ENCODE results near the gene CERS6. TPM values are rescaled to one million over a fixed set of nuclear protein-coding genes. Genes with fewer than 3 reads are reported as not detected.
"Not testable (repeated sequence)": the region's sequence is repeated elsewhere in the genome, so short reads cannot be mapped to it uniquely, and the experiment has no call there.

The CERS6 gene
- total and polyA plus RNA-seq, 10 donors: 2.5 to 22.3 (median 12.8) TPM

DNA sequence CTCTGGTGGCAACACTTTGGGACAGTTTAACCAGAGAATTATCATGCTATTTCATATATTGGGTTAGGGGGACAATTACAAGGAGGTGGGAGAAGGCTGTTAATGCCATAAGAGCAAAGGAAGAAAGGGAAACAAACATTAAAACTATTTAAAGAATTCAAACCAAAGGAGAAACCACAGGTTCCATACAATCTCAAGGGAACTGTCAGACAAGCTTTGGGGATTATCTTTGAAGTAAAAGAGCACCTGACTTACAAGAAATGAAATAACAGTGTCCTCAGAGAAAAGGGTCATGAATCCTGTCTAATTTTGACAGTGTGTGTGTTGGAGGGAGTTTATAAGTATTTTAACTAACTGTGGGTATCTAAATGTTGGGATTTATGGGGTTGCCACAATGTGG lies 44.4 kb downstream of the CERS6 start:
- no peaks in the 10 kb centered on the region for H3K4me1 ChIP-seq
- no peak overlapping the region for H3K4me3 ChIP-seq
- H3K9me3 ChIP-seq: peaks cover 0 to 13% (median 7%) of the 10 kb centered on the region in 8 donors
- intact Hi-C loops (cut with DNase I; ENCODE audit: low total_unique reads): no loop called here
- no peak overlapping the region for H3K27ac ChIP-seq
- no peak for DNase-seq
- TF ChIP-seq, protein P1, sequence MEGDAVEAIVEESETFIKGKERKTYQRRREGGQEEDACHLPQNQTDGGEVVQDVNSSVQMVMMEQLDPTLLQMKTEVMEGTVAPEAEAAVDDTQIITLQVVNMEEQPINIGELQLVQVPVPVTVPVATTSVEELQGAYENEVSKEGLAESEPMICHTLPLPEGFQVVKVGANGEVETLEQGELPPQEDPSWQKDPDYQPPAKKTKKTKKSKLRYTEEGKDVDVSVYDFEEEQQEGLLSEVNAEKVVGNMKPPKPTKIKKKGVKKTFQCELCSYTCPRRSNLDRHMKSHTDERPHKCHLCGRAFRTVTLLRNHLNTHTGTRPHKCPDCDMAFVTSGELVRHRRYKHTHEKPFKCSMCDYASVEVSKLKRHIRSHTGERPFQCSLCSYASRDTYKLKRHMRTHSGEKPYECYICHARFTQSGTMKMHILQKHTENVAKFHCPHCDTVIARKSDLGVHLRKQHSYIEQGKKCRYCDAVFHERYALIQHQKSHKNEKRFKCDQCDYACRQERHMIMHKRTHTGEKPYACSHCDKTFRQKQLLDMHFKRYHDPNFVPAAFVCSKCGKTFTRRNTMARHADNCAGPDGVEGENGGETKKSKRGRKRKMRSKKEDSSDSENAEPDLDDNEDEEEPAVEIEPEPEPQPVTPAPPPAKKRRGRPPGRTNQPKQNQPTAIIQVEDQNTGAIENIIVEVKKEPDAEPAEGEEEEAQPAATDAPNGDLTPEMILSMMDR (IDR thresholded peaks at IDR 0.05 in 8 of 11, conservative IDR thresholded peaks at IDR 0.05 in 3 of 11): no peak
- TF ChIP-seq POLR2AphosphoS5 (IDR thresholded peaks at IDR 0.05): no peak
- TF ChIP-seq POLR2A (IDR thresholded peaks at IDR 0.05): no peak
- H3K27me3 ChIP-seq (replicated peaks in 1 of 7): no peaks in the 10 kb centered on the region
- H3K36me3 ChIP-seq: peaks cover 0 to 3% (median 0%) of the 10 kb centered on the region in 6 donors

DNA sequence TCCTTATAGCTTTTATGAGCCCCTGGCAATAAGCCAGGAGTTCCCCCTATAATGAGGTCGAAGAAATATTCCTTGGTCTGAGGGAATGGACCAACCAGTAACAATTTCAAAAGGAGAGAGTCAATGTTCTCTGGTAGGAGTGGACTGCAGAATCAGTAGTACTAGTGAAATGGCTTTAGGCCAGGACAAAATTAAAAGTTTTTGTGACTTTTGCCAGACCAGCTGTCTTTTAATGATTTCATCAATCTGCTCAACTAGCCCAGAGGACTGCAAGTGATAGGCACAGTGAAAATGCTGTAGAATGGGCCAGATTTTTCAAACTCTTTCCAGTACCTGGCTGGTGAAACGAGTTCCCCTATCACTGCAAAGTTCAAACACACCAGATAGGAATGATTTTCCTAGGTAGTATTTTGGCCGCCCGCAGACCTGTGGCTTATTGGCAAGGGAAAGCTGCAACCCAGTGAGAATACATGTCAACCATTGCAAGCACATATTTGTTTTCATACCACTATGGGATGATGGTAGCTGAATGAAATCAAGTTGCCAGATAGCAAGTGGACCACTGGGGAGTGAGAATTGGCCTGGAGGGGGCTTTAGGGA lies 45.5 kb downstream of the CERS6 start:
- Histone ChIP-seq H3K4me1 (no peaks in the 10 kb centered on the region), H3K9me3 (peaks cover 0 to 13% (median 7%) of the 10 kb centered on the region in 8 donors), H3K27me3 (replicated peaks in 1 of 7) (no peaks in the 10 kb centered on the region), H3K36me3 (peaks cover 0 to 3% (median 0%) of the 10 kb centered on the region in 6 donors), H3K27ac (no peak overlapping the region), H3K4me3 (no peak overlapping the region)
- TF ChIP-seq, protein P1 (IDR thresholded peaks at IDR 0.05 in 8 of 11, conservative IDR thresholded peaks at IDR 0.05 in 3 of 11): no peak
- TF ChIP-seq POLR2AphosphoS5 (IDR thresholded peaks at IDR 0.05) (no peak), POLR2A (IDR thresholded peaks at IDR 0.05) (no peak)
- 86 to 92% (median 88%) methylated on average over 4 of the region's 4 CpGs for WGBS, 5 donors
- no peak for DNase-seq
- intact Hi-C loops (cut with DNase I; ENCODE audit: low total_unique reads): no loop called here

DNA sequence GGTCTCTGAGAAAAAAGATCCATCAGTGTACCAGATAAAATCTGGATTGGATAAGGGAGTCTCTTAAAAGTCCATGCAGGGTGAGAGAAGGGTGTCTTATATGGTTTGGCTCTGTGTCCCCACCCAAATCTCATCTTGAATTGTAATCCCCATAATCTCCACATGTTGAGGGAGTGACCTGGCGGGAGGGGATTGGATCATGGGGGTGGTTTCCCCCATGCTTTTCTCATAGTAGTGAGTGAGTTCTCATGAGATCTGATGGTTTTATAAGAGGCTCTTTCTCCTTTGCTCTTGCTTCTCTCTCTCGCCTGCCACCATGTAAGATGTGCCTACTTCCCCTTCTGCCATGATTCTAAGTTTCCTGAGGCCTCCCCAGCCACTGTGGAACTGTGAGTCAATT lies 46.8 kb downstream of the CERS6 start:
- peaks cover 0 to 13% (median 7%) of the 10 kb centered on the region in 8 donors for H3K9me3 ChIP-seq
- H3K27ac ChIP-seq; H3K4me3 ChIP-seq; H3K36me3 ChIP-seq; DNase-seq; H3K4me1 ChIP-seq; intact Hi-C loops (cut with DNase I; ENCODE audit: low total_unique reads); H3K27me3 ChIP-seq (replicated peaks in 1 of 7): not testable (repeated sequence)
- 84 to 95% (median 89%) methylated on average over 2 of the region's 2 CpGs for WGBS, 5 donors

DNA sequence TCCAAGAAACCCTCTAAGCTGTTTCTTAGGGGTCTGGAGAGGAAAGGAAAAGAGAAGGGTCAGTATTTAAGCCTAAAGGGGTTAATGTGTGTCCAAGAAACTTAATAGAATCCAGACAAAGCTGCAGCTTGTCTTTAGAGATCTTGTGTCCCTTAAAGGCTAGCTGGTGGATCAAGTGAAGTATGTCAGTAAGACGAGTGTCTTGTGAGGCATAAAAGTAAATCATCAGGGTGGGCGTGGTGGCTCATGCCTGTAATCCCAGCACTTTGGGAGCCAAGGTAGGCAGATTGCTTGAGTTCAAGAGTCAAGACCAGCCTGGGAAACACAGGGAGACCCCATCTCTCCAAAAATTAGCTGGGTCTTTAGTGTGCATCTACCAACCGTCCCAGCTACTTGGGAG lies 47.8 kb downstream of the CERS6 start:
- no peak for TF ChIP-seq POLR2AphosphoS5 (IDR thresholded peaks at IDR 0.05)
- TF ChIP-seq, protein P1 (IDR thresholded peaks at IDR 0.05 in 8 of 11, conservative IDR thresholded peaks at IDR 0.05 in 3 of 11): no peak
- TF ChIP-seq POLR2A (IDR thresholded peaks at IDR 0.05): no peak
- intact Hi-C loops (cut with DNase I; ENCODE audit: low total_unique reads): no loop called here
- Histone ChIP-seq H3K4me3 (no peak overlapping the region), H3K36me3 (peaks cover 0 to 3% (median 0%) of the 10 kb centered on the region in 6 donors), H3K27ac (no peak overlapping the region), H3K9me3 (peaks cover 0 to 13% (median 7%) of the 10 kb centered on the region in 8 donors), H3K4me1 (no peaks in the 10 kb centered on the region), H3K27me3 (replicated peaks in 1 of 7) (no peaks in the 10 kb centered on the region)
- DNase-seq: no peak
- 87 to 97% (median 89%) methylated on average over 3 of the region's 3 CpGs for WGBS, 5 donors

Measured in spleen (tissue), 11 donors.